Measurements from ENCODE around the gene NPFFR2.

NPFFR2 gene

DNA sequence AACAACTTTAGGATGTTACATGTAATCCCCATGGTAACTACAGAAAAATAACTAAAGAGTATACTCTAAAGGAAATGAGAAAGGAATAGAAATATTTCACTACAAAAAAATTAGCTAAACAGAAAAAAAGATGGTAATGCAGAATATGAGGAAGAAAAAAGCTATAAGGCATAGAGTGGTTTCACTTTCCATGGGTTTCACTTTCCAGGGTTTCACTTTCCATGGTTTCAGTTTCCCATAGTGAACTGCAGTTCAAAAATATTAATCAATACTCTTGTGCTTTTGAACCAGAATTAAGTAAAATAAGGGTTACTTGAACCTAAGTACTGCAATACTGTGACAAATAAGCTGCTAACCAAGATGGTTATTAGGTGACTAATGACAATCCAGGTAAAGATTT lies 42.0 kb downstream of the NPFFR2 start:
- no peak overlapping the region for H3K4me3 ChIP-seq (replicated peaks; ENCODE audit: insufficient read depth, low read length)
- DNase-seq (ENCODE audit: low read depth in 1 of 2, low spot score in 1 of 2): no peak
- H3K27ac ChIP-seq (replicated peaks): no peak overlapping the region
- TF ChIP-seq, protein P1, sequence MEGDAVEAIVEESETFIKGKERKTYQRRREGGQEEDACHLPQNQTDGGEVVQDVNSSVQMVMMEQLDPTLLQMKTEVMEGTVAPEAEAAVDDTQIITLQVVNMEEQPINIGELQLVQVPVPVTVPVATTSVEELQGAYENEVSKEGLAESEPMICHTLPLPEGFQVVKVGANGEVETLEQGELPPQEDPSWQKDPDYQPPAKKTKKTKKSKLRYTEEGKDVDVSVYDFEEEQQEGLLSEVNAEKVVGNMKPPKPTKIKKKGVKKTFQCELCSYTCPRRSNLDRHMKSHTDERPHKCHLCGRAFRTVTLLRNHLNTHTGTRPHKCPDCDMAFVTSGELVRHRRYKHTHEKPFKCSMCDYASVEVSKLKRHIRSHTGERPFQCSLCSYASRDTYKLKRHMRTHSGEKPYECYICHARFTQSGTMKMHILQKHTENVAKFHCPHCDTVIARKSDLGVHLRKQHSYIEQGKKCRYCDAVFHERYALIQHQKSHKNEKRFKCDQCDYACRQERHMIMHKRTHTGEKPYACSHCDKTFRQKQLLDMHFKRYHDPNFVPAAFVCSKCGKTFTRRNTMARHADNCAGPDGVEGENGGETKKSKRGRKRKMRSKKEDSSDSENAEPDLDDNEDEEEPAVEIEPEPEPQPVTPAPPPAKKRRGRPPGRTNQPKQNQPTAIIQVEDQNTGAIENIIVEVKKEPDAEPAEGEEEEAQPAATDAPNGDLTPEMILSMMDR (IDR thresholded peaks at IDR 0.05; ENCODE audit: insufficient read depth, low read length): no peak
- TF ChIP-seq GABPA (IDR thresholded peaks at IDR 0.05; ENCODE audit: low read depth) (no peak), SPI1 (IDR thresholded peaks at IDR 0.05; ENCODE audit: borderline replicate concordance, low read depth) (no peak), POLR2AphosphoS5 (IDR thresholded peaks at IDR 0.05; ENCODE audit: low read depth) (no peak)
- TF ChIP-seq, protein P2, sequence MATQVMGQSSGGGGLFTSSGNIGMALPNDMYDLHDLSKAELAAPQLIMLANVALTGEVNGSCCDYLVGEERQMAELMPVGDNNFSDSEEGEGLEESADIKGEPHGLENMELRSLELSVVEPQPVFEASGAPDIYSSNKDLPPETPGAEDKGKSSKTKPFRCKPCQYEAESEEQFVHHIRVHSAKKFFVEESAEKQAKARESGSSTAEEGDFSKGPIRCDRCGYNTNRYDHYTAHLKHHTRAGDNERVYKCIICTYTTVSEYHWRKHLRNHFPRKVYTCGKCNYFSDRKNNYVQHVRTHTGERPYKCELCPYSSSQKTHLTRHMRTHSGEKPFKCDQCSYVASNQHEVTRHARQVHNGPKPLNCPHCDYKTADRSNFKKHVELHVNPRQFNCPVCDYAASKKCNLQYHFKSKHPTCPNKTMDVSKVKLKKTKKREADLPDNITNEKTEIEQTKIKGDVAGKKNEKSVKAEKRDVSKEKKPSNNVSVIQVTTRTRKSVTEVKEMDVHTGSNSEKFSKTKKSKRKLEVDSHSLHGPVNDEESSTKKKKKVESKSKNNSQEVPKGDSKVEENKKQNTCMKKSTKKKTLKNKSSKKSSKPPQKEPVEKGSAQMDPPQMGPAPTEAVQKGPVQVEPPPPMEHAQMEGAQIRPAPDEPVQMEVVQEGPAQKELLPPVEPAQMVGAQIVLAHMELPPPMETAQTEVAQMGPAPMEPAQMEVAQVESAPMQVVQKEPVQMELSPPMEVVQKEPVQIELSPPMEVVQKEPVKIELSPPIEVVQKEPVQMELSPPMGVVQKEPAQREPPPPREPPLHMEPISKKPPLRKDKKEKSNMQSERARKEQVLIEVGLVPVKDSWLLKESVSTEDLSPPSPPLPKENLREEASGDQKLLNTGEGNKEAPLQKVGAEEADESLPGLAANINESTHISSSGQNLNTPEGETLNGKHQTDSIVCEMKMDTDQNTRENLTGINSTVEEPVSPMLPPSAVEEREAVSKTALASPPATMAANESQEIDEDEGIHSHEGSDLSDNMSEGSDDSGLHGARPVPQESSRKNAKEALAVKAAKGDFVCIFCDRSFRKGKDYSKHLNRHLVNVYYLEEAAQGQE (IDR thresholded peaks at IDR 0.05; ENCODE audit: insufficient replicate concordance, low read depth): no peak
- no peaks in the 10 kb centered on the region for H3K27me3 ChIP-seq (ENCODE audit: insufficient read depth, poor library complexity, severe bottlenecking)

DNA sequence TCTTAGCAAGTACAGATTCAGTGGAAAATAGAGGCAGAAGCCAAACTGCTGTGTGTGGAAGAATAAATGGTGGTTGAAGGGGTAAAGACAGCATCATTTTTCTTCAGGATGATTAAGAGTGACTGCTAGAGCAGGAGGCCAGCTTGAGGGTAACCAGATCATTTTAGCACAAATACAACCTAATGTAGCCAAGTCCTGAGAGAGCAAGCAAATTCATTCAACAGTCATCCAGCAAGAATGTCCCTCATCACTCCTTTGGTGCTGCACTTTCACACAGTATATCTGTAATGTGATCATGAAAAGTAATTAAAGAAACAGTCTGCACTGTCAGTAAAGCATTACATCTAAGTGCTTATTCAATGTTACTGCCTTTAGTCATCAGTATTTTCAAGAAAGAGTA lies 44.8 kb downstream of the NPFFR2 start:
- H3K27me3 ChIP-seq (ENCODE audit: insufficient read depth, poor library complexity, severe bottlenecking): no peaks in the 10 kb centered on the region
- TF ChIP-seq SPI1 (IDR thresholded peaks at IDR 0.05; ENCODE audit: borderline replicate concordance, low read depth): no peak
- TF ChIP-seq GABPA (IDR thresholded peaks at IDR 0.05; ENCODE audit: low read depth): no peak
- TF ChIP-seq, protein P2 (IDR thresholded peaks at IDR 0.05; ENCODE audit: insufficient replicate concordance, low read depth): no peak
- no peak for TF ChIP-seq POLR2AphosphoS5 (IDR thresholded peaks at IDR 0.05; ENCODE audit: low read depth)
- TF ChIP-seq, protein P1 (IDR thresholded peaks at IDR 0.05; ENCODE audit: insufficient read depth, low read length): no peak
- no peak overlapping the region for H3K4me3 ChIP-seq (replicated peaks; ENCODE audit: insufficient read depth, low read length)
- no peak overlapping the region for H3K27ac ChIP-seq (replicated peaks)
- DNase-seq (ENCODE audit: low read depth in 1 of 2, low spot score in 1 of 2): no peak

DNA sequence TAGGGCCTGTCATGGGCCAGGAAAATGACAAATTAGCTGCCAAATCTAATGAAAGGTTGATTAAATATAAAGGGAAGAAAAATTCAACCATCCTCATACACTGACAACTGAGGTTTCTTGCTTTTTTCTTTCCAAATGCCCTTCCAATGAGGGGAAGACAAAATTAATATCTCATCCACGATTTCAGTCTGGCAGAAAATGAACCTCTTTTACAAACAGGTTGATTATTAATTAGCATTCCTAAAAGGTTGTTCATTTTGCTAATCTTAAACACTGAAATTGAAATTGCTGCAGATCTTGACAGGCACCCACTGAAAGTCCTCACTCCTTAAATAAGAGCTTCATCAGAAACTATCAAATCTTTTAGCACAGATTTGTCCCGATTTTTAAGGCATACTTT lies 45.5 kb downstream of the NPFFR2 start:
- TF ChIP-seq, protein P1 (IDR thresholded peaks at IDR 0.05; ENCODE audit: insufficient read depth, low read length): no peak
- TF ChIP-seq, protein P2 (IDR thresholded peaks at IDR 0.05; ENCODE audit: insufficient replicate concordance, low read depth): no peak
- TF ChIP-seq POLR2AphosphoS5 (IDR thresholded peaks at IDR 0.05; ENCODE audit: low read depth) (no peak), SPI1 (IDR thresholded peaks at IDR 0.05; ENCODE audit: borderline replicate concordance, low read depth) (no peak), GABPA (IDR thresholded peaks at IDR 0.05; ENCODE audit: low read depth) (no peak)
- H3K27me3 ChIP-seq (ENCODE audit: insufficient read depth, poor library complexity, severe bottlenecking): no peaks in the 10 kb centered on the region
- H3K4me3 ChIP-seq (replicated peaks; ENCODE audit: insufficient read depth, low read length): no peak overlapping the region
- no peak overlapping the region for H3K27ac ChIP-seq (replicated peaks)
- no peak for DNase-seq (ENCODE audit: low read depth in 1 of 2, low spot score in 1 of 2)

Measured in HL-60 (cell line).